ENCODE results near the gene ZNF823. TPM values are rescaled to one million over a fixed set of nuclear protein-coding genes. Genes with fewer than 3 reads are reported as not detected.

The ZNF823 gene
- total RNA-seq, 1 experiment from 2014 or later, result 4.5 TPM

- peak; percentile 46 for DNase-seq (ENCODE audit: low read depth)
Observed at GRCh38 chr19:11737964-11738745, 591 bp downstream of the ZNF823 start.

- peak; percentile 46 for DNase-seq (ENCODE audit: low read depth)
Observed at GRCh38 chr19:11736696-11737095, 2.0 kb downstream of the ZNF823 start.

- DNase-seq (ENCODE audit: low read depth), result no peak
Observed at GRCh38 chr19:11735375-11735774, 3.4 kb downstream of the ZNF823 start.

- DNase-seq (ENCODE audit: low read depth), result no peak
Observed at GRCh38 chr19:11729586-11729985, 9.2 kb downstream of the ZNF823 start.

GRCh38 chr19:11722414-11722813 lies 16.3 kb downstream of the ZNF823 start:
- no peak for DNase-seq (ENCODE audit: low read depth)

- DNase-seq (ENCODE audit: low read depth), result no peak
Observed at GRCh38 chr19:11721681-11722080, 17.1 kb downstream of the ZNF823 start.

GRCh38 chr19:11710313-11710712 lies 28.4 kb downstream of the ZNF823 start:
- DNase-seq (ENCODE audit: low read depth), result no peak

- no peak for DNase-seq (ENCODE audit: low read depth)
Observed at GRCh38 chr19:11708457-11708856, 30.3 kb downstream of the ZNF823 start.

GRCh38 chr19:11705474-11705873 lies 33.3 kb downstream of the ZNF823 start:
- no peak for DNase-seq (ENCODE audit: low read depth)

GRCh38 chr19:11704626-11705025 lies 34.1 kb downstream of the ZNF823 start:
- no peak for DNase-seq (ENCODE audit: low read depth)

GRCh38 chr19:11699931-11700794 lies 38.6 kb downstream of the ZNF823 start:
- DNase-seq (ENCODE audit: low read depth), result peak; percentile 14

GRCh38 chr19:11698231-11698630 lies 40.5 kb downstream of the ZNF823 start:
- no peak for DNase-seq (ENCODE audit: low read depth)

- no peak for DNase-seq (ENCODE audit: low read depth)
Observed at GRCh38 chr19:11697284-11697855, 41.4 kb downstream of the ZNF823 start.

GRCh38 chr19:11694533-11695439 lies 44.0 kb downstream of the ZNF823 start:
- peak; percentile 96 for DNase-seq (ENCODE audit: low read depth)

GRCh38 chr19:11693505-11694499 lies 44.9 kb downstream of the ZNF823 start:
- peak; percentile 80 for DNase-seq (ENCODE audit: low read depth)

- DNase-seq (ENCODE audit: low read depth), result no peak
Observed at GRCh38 chr19:11692127-11692790, 46.5 kb downstream of the ZNF823 start.

GRCh38 chr19:11685676-11686650 lies 52.8 kb downstream of the ZNF823 start:
- DNase-seq (ENCODE audit: low read depth), result no peak

GRCh38 chr19:11684987-11685675 lies 53.6 kb downstream of the ZNF823 start:
- no peak for DNase-seq (ENCODE audit: low read depth)

Data from Daoy (cell line).